Activated naive CD8-positive, alpha-beta T cell treated with anti-CD3 and anti-CD28 coated beads, Interleukin-2, amount 50 U/mL, for 16 hours (primary cell): ENCODE data around the gene KIRREL3.
A peak's percentile ranks its signal among the peaks of the same experiment; 100 is the strongest.

Experiments used
- DNase-seq: peaks from one replicate; pipeline ENCODE4 v3.0.0-alpha.2; 2020; ENCODE audit warnings: low read depth, low spot score

KIRREL3 gene

DNA sequence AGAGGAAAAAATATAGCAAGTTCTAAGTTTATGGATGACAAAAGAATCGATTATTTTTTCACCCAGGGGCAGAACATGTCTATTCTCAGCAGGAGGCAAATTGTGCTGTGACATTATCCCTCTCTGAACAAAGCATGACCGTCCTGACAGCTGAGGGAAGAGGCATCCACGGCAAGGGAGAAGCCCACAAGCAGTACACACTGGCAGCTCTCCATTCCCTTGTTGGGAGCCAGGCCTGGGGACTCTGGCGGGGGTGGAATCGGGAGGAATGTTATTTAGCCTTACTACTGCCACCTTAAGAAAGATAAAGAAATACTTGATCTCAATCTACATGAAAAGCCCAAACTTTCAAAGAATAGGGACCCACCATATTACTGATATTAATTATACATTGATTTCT is 3.4 kb downstream of the KIRREL3 start:
- DNase-seq: no peak

DNA sequence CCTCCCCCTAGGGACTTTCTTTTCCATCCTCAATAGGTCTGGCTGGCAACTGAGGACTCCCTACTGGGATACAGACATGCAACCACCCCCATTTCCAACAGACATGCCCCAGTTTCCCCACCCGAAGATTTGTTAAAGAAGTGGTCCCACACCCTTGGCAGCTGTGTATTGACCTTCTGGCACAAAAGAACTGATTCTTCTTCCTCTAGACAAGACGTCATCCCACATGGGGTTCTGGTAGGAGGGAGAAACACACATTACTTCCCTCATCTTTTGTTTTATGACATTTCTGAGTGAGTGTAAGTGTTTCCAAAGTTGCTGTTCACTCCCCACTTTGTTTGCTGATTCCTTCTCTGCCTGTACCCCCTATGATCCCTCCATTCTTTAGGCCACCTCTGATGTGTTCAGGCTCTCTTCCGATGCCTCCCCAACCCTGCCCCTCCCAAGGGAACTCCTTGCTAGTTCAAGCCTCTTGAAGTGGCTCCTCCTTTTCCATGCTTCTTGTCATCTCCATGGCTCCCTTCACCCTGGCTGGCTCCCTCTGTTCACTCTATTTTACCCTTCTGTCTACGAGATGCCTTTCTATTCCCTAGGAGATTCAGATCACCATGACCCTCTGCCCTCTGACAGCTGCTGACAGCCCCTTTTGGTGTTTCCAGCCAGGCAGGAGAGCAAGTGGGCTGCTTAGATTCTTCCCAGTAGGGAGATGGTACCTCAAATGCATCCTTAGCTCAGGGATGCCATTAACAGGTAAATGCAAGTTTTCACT is 4.3 kb downstream of the KIRREL3 start:
- DNase-seq: no peak

DNA sequence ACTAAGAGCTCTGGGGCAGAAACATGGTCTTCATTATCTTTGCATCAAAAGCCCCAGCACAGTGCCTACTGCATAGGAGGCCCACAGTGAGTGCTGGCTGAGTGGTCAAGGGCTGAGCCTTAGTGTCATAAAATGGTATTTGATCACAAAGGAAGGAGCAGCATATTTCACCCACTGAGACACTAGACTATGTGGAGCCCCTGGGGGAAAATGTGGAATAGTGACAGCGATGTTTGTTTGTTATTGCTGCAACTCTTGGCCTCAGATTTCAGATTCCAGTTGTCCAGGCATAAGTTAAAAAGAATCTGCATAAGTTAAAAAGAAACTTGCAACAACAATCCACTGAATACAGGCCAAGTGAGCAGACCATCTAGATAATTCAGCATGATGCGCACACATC is 7.0 kb downstream of the KIRREL3 start:
- DNase-seq: no peak

DNA sequence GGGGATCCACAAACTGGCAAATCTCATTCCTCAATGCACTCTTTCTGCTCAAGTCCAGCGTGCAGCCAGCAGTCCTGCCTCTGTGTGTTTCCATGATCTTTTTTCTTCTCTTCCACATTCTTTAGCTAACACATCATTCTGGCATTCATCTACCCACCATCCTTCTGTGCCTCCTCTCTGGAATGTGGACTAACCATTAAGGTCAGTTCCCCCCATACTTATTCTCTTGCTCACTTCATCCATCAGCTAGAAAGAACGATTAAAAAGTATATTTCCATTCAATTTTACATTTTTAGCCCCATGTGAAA is 7.8 kb downstream of the KIRREL3 start:
- no peak for DNase-seq

DNA sequence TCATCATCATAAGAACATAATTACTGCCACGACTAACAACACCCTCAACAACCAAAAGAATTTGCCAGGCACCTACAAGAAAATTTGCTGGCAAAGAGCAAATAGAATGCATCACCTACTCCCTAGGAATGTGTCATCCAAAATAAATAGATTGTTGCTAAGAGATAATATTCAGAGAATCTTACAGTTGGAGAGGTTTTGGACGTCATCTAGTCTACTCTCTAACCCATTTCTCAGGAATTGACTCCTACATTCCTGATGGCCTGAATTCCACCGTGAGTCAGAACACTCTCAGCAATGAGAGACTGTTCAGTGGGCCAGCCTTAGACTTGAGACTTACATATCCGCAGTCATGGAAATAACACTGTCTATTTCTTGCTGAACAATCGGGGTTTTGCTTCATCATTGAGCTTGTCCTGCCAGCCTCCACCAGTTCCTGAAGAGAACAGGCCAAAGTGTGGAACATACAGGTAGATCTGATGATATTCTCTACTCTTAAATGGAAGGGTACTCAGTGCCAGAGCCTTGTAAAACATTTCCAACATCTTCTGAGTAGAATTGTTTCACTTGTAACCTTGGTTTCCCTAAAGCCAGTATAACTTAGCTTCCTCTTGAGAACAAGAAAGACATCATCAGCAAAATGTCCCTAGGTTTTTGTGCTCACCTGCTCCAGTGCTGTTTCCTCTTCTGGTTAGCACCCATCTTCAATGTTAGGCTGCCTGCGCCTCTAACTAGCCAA is 8.3 kb downstream of the KIRREL3 start:
- no peak for DNase-seq

DNA sequence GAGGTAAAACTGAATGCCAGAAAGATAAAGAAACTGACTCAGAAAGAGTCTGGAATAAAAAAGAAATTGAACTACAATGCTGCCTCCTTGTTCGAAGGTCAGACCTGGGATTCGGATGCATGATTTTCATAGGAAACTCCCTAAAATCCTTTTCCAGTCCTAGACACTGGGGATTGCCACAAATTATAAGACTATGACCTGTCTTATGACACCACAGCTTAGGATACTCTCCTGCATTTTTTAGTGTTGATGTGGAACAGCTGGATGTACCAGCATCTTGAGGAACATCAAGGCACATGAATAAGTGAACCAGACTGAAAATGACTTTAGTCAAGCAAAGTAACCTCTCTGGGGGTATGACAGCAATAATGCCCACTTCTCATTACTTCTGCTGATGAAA is 9.0 kb downstream of the KIRREL3 start:
- DNase-seq: no peak

DNA sequence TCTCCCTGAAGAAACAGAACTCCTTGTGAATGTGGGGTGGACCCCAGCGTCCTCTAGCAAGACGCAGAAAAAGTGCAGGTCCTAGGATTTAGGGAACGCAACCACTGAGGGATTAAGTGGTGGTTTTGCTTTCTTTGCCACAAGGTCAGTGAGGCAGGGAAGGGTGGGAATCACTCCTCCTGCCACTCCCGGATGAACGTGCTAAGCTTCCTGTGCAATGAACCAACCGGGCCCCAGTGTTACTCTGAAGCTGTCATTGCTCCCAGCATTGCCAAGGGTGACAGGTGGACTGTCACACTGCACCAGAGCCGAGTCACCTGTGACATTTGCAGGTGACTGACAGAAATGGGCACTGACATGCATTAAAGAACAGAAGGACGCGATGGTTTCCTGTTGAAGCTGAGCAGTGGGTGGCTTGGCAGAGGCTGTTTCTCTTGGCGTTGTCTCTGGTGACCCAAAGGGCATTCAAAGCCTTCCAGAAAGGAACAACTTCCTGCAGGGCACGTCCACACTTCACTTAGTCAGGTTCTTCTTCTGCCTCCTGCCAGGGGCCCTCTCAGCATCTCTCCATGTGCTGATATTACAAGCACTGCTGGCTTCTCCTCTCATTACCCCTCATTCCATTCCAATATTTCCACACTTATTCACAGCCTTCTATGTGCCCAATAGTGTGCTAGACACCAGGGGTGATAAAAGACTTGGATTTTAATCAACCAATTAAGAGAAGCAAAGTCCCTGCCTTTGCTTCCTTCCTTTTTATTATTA is 9.7 kb downstream of the KIRREL3 start:
- no peak for DNase-seq

DNA sequence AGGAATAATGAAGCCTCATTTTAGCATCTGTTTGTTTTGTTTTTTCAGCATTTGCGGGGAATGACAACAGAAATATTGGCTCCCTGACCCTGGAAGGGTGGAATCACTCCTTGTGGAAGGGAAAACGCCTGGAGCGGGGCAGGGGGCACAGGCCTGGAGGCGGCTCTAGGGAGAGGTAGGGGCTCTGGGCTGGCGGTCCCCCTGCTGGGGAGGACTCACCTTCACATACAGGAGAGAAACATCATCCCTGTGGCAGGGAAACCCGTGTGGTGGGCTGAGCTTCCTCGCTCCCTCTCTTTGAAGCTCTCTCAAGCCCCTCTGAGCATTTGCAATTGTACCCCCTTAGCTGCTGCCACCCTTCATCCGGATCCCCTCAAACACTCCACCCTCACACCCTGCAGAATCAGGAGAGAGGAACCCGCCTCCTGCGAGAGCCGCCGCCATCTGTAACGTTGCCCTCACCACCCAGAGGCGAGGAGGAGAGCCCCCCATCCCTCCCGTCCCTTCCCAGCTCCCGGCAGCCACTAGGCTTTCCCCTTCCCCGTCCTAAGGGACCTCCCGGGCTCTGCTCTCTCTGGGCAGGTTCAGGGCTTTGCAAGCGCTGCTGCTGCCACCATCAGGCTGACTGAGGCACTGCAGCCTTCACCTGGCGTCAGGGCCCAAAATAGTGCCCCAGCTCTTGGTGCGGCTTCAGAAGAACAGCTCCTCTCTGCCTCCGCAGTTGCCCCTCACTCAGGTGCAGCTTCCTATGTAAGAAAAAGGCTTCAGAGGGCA is 10.4 kb downstream of the KIRREL3 start:
- DNase-seq: peak; percentile 10

DNA sequence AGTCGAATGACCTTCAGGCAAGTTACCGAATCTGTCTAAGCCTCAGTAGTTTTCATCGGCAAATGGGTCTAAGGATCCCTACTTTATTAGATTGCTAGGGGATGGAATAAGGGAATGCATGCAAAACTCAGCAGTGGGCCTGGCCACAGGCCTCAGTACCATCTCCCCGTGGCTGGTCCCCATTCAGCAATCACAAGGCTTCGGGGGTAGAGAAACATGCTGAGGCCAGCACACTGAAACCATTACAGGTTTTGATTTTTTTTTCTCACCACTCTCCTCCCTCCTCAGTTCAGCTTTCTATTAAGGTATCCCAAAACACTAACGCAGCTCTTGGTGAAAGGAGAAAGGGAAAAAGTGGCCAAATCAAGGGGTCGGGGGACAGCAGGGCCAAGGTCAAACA is 11.9 kb downstream of the KIRREL3 start:
- DNase-seq: no peak

DNA sequence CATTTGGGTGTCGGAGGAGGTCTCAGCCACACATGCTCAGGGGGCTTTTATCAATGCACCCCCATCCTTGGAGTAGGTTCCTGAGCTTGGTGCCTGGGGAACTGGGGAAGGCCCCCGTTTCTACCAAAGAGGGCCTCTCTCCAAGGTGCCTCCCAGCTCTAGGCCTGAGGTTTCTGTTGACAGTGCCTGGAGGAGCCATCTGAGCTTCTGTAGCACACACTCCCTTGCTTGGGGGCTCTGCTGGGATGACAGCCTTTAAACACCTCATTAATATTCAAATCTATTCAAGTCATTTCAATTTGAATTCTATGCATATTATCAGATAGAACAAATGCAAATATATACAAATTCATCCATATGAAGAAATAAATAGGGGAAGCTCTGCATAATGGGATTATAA is 18.9 kb downstream of the KIRREL3 start:
- no peak for DNase-seq

DNA sequence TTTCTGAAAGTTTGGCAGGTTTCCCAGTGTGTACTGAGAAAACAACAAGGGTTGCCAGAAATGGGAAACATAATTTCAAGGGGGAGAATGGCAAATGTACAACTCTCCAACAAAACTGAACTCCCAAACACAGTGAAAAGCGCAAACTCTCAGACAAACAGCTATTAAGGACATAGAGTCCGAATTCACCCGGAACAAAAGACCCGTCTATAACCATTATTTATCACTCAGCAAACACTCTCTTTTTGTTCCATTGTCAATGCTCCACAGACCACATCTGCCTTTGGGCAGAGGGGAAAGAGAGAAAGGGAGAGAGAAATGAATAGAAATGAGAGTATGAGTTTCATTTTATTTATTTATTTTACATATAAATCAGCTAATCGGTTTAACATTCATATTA is 21.7 kb downstream of the KIRREL3 start:
- no peak for DNase-seq

DNA sequence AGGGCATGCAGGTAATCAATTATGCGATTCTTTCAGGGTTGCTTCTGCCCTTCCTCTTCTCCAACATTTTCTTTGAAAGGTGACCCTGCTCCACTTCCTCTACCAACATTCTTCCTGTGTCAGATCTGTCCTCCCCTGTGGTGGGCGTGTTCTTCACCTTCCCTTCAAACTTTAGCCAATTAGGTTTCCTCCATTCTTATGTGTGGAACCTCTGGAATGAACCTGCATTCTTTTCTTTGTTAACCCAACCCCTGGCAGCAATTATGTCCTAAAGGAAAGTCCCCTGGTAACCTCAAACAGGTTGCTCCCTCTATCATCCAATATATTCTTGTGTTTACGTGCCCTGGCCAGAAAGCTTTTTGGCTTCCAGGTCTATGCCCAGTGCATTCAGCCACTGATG is 22.4 kb downstream of the KIRREL3 start:
- DNase-seq: no peak

DNA sequence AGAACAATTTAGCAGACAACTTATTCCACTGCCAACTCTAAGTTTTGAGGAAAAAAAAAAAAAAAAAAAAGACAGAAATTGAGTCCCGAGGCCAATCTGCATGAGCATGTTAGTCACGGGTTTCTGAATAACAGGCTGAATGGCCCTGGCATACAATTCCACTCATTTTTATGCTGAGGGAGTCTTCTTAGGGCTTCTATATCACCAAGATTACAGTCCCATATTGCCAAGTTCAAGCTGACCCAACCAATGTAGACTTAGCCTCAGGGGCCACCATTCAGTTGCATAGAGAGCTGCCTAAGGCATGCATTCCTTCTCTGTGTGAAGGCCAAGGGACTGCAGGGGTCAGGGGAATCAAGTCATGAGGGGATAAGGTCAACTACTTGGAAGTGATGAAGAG is 27.5 kb downstream of the KIRREL3 start:
- no peak for DNase-seq

DNA sequence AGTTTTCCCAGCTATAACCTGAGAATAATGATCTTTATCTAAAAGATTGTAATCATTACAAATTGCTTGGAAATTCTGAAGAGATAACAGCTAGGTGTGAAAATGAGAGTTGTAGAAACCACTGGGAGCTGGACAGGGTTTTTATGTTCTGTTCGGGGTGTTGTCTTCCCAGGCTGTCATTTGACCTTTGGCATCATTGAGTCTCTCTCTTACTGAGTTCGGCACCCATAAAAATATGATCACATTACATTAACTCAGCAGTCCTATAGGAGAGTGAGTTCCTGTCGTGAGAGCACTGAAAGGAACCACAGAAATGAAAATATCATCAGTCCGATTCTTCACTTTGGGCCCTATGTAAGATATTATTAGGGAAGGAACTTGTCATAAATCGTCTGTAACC is 29.3 kb downstream of the KIRREL3 start:
- no peak for DNase-seq

DNA sequence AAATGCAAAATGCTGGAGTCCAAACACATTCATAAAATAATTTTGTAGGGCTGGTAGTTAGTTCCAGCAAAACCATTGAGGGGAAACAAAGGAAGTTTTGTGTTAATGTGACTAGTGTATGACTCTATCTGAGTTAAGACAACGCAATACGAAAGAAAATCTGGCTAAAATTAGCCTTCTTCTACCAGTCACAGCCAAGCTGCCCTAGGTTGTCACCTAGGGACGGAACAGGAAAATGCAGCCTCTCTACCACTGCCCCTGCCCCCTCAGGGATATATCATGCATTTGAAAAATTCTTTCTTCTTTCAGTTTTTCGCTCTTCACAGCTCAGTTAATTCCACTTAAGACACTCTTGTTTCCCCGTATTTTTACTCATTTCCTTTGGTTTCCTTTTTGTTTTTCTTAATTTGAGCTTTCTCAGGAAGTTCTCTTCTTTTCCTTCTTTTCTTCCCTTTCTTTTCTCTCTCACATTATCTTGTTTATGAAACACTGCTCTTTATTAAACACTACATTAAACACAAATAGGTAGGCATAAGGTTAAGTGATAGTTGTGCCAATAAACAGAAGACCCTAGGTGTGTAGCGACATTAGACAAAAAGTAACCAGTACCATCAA is 30.6 kb downstream of the KIRREL3 start:
- no peak for DNase-seq

DNA sequence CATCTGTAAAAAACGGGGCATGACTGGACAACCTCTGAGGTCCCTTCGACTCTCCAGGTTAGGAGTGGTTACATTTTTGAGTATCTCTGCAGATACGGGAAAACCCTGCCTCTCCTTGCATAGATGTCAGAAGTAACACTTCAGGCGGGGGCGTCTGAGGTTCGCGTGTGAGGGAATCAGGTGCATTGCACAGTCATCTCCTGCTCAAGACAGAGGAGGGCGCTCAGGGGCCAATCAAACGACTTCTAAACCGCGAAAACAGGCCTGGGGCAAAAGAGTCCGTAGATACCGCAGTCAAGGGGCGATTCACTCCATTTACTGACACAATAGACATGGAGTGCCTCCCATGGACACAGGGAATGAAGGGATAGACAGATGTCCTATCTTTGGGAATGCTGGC is 31.7 kb downstream of the KIRREL3 start:
- no peak for DNase-seq

DNA sequence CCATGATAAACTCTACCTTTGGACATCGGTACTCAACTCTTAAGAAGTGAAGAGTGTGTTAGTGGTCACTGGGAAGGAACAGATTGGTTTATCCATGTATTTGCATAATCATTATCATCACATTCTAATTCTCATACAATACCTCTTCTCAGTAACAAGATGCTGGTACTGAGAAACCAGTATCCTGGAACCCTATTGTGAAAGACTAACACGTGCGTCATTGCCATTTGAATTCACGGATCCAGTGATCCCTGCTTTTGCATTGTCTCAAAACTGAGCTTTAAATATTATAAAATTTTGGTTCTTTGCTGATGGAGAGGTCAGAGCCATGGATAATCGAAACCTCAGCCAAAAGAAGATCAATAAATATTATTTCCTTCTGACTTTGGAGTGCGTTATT is 35.2 kb downstream of the KIRREL3 start:
- DNase-seq: no peak

DNA sequence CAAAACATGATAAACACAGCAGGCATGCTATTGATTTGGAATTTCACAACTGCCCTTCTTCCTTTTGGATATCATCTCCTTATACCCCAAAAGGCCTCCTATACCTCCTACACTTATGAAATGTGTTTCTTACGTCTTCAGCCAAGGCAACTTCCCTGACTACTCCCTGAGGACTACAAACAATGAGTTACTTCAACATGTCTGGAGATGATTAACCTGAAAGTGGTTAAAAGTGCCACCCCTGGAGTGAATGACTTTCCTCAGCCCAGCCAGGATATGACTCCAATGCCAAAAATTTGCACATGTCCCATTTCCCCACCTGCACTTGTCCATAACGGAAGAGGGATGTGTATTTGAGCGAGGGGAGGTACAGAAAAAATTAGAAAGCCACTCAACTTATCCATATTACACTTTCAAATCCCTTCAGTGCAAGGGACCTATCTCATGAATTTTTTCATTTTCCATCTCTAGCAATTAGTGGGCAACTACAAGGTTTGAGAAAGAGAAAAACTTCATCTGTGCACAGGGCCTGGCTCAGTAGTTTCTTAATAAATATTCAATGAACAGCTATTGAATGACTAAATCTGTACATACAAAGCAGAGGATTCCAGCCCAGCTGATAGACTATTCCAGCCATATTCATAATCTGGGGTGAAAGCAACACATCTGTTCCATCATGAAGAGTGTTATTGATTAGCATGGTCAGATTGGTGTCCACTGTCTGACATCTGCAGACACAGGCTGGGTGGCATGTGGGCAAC is 36.8 kb downstream of the KIRREL3 start:
- DNase-seq: no peak

DNA sequence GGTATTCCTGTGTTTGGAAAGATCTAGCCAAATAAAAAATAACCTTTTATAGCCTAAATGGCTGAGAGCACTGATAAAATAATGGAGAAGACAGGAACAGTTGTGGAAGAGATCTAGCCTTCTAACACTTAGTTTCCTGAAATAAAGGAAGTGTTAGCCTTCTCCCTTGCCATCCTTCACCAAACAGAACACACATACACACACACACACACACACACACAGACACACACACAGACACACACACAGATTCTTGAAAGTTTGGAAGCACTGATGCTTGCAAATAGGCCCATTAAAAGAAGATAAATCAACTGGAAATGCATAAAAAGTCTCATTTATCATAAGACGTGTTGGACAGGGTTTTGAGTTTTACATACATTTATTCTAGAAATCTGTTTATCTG is 37.5 kb downstream of the KIRREL3 start:
- DNase-seq: no peak

DNA sequence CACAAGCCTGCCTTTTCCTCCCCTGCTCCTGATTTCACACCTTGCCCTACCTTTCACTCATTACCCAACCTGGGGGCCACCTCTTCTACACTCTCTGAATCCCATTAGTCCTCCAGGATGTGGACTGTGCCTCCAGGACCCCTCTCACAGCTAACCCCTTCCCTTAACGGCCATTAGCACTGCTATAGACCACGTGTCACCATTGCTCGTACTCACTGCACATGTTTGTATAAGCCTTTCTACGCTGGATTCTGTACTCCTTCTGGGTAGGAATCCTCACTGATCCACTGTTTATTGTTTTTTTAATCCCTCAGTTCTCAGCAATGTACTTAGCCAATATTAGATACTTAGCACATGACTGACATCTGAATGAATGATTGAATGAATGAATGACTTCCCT is 40.9 kb downstream of the KIRREL3 start:
- DNase-seq: no peak

DNA sequence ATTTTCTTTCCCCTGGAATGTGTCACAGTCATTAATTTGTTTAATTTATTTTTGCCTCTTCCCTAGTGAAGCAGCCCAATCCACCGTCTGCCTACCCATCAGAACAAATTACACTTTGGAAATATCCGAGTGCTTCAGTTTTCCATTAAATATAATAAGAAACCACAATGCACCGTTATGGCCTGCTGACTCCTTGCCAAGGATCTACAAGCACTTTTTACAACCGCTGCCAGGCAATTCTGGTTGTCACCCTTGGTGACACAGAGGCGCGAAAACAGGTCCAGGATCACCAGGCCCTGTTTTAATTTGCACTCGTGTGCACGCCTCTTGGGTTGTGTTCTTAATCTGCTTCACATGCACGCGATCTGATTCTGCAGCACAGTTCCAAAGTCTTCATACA is 43.9 kb downstream of the KIRREL3 start:
- DNase-seq: no peak
